DLD1 (cell line): Measurements from ENCODE around the gene TCHH.
"Not testable (repeated sequence)": the region's sequence is repeated elsewhere in the genome, so short reads cannot be mapped to it uniquely, and the experiment has no call there.

Experiments used
- in situ Hi-C: cut with HindIII; loops from 2 replicates; pipeline ENCODE4 v1.10.0; 2017; ENCODE audit warnings: low sequenced_read_pairs

TCHH gene

DNA sequence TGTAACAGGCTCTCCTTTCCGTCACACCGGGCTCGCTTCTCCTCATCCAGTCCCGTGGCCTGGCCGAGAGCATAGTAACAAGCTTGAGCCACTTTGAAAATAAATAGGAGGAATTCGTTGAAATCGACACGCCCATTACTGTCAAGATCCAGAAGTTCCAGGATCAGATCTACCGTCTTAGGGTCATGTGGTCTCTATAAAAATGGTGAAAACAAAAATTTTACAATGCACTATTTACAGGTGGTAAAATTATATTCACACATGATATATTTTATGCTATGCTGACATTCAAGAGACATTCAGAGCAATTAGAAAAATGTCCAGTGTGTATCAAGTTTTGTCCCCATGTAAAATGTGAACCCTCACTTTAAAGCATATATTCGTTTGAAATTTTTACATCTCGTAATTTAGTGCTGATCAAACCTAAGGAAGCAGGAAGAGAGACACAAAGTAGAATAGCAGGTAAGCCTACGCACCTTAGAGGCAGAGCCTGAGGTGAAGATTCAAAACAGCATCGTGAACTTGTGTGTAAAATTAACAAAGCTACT, 2.3 kb downstream of the TCHH start:
- in situ Hi-C loops, result no loop called here

DNA sequence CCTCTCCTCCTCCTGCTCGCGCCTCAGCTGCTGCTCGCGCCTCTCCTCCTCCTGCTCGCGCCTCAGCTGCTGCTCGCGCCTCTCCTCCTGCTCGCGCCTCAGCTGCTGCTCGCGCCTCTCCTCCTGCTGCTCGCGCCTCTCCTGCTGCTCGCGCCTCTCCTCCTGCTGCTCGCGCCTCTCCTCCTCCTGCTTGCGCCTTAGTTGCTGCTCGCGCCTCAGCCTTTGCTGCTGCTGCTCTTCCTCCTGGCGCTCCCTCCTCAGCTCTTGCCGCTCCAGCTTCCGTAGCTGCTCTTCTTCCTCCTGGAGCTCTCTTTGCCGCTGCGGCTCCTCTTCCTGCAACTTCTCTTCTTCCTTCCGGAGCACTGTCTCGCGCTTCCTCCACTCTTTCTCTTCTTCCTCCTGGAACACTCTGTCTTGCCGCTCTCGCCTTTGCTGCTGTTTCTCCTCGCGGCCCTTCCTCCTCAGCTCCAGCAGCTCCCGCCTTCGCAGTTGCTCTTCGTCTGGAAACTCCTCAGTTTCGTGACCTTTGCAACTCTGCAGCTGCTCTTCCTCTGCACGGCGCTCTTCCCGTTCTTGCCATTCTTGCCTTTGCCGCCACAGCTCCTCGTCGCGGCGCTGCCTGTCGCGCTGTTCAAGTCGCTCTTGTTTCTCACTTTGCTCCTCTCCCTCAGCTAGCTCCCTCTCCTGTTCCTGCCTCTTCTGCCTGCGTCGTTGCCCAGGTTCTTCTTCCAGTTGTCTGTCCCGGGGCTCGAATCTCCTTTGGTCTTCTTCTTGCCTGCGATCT, 3.0 kb downstream of the TCHH start:
- in situ Hi-C loops, result no loop called here

DNA sequence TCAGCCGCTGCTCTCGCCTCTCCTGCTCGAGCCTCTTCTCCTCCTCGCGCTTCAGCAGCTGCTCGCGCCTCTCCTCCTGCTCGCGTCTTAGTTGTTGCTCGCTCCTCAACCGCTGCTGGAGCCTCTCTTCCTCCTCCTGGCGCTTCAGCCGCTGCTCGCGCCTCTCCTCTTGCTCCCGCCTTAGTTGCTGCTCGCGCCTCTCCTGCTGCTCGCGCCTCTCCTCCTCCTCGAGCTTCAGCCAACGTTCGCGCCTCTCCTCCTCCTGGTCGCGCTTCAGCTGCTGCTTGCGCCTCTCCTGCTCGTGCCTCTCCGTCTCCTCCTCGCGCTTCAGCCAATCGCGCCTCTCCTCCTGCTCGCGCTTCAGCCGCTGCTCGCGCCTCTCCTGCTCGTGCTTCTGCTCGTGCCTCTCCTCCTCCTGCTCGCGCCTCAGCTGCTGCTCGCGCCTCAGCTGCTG, 3.7 kb downstream of the TCHH start:
- in situ Hi-C loops, result no loop called here

DNA sequence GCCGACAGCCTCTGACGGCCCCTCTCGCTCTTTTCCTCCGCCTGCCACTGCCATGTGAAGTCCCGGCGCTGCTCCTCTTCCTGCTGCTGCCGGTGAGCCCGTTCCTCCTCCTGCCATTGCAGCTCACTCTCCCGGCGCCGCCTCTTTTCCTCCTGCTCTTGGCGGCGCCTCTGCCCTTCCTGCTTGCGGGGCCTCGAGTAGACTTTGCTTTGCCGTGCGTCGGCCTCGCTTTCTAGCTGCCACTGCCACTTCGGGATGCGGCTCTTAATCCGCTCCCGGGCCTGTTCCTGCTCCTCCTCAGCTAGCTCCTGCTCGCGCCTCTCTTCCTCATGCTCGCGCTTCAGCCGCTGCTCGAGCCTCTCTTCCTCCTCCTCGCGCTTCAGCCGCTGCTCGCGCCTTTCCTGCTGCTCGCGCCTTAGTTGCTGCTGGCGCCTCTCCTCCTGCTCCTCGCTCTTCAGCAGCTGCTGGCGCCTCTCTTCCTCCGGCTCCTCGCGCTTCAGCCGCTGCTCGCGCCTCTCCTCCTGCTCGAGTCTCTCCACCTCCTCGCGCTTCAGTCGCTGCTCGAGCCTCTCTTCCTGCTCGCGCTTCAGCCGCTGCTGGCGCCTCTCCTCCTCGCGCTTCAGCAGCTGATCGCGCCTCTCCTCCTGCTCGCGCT, 4.3 kb downstream of the TCHH start:
- in situ Hi-C loops, result no loop called here

DNA sequence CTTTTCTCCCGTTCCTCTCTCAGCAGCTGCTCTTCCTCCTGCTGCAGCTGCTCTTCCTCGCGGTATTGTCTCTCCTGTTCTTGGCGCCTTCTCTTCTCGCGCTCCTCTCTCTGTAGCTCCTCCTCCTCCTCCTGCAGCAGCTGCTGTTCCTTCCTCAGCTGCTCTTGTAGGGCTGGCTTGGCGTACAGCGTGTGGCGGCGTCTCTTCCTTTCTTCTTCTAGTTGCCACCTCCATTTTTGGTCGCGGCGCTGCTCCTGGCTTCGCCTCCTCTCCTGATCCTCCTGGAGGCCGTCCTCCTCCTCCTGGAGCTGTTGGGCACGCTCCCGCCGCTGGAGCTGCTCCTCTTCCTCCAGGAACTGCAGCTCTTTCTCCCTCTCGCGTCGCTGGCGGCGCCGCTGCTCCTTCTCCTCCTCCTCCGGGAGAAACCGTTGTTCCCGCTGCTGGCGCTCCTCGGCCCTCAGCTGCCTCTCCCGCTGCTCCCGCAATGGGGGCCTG, 4.8 kb downstream of the TCHH start:
- in situ Hi-C loops, result no loop called here

DNA sequence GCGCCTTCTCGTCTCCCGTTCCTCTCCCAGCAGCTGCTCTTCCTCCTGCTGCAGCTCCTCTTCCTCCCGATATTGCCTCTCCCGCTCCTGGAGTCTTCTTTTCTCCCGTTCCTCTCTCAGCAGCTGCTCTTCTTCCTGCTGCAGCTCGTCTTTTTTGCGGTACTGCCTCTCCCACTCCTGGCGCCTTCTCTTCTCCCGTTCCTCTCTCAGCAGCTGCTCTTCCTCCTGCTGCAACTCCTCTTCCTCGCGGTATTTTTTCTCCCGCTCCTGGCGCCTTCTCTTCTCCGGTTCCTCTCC, 5.3 kb downstream of the TCHH start:
- in situ Hi-C loops, result no loop called here

DNA sequence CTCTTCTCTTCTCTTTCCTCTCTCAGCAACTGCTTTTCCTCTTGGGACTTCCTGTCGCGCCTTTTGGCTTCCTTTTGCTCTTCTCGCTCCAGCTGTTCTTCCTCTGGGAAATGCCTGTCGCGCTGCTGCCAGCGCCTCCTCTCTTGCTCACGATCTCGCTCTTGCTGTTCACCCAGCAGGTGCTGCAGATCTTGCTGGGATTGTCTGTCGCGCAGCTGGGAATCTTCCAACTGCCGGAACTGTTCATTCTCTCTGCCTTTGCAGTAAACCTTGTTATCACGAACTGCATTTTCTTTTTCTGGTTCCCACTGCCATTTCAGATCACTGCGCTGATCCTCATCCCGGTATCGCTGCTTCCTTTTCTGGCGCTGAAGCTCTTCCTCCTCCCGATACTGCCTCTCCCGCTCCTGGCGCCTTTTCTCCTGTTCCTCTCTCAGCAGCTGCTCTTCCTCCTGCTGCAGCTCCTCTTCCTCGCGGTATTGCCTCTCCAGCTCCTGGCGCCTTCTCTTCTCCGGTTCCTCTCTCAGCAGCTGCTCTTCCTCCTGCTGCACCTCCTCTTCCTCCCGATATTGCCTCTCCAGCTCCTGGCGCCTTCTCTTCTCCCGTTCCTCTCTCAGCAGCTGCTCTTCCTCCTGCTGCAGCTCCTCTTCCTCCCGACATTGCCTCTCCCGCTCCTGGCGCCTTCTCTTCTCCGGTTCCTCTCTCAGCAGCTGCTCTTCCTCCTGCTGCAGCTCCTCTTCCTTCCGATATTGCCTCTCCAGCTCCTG, 5.8 kb downstream of the TCHH start:
- in situ Hi-C loops, result no loop called here

DNA sequence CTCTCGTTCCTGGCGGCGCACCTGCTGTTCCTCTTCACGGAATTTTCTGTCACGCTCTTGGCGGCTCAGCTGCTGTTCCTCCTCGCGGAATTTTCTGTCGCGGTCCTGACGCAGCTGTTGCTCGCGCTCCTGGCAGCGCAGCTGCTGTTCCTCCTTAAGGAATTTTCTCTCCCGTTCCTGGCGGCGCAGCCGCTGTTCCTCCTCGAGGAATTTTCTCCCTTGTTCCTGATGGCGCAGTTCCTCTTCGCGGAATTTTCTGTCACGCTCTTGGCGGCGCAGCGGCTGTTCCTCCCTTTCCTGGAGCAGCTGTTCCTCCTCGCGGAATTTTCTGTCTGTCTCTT, 6.4 kb downstream of the TCHH start:
- in situ Hi-C loops, result no loop called here

DNA sequence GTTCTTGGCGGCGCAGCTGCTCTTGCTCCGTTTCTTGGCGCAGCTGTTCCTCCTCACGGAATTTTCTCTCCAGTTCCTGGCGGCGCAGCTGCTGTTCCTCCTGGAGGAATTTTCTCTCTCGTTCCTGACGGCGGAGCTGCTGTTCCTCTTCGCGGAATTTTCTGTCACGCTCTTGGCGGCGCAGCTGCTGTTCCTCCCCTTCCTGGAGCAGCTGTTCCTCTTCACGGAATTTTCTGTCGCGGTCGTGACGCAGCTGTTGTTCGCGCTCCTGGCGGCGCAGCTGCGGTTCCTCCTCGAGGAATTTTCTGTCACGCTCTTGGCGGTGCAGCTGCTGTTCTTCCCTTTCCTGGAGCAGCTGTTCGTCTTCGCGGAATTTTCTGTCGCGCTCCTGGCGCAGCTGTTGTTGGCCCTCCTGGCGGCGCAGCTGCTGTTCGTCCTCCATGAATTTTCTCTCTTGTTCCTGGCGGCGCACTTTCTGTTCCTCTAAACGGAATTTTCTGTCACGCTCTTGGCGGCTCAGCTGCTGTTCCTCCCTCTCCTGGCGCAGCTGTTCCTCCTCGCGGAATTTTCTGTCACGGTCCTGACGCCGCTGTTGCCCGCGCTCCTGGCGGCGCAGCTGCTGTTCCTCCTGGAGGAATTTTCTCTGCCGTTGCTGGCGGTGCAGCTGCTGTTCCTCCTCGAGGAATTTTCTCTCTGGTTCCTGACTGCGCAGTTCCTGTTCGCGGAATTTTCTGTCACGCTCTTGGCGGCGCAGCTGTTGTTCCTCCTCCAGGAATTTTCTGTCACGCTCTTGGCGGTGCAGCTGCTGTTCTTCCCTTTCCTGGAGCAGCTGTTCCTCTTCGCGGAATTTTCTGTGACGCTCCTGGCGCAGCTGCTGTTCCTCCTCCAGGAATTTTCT, 7.0 kb downstream of the TCHH start:
- in situ Hi-C loops, result no loop called here

DNA sequence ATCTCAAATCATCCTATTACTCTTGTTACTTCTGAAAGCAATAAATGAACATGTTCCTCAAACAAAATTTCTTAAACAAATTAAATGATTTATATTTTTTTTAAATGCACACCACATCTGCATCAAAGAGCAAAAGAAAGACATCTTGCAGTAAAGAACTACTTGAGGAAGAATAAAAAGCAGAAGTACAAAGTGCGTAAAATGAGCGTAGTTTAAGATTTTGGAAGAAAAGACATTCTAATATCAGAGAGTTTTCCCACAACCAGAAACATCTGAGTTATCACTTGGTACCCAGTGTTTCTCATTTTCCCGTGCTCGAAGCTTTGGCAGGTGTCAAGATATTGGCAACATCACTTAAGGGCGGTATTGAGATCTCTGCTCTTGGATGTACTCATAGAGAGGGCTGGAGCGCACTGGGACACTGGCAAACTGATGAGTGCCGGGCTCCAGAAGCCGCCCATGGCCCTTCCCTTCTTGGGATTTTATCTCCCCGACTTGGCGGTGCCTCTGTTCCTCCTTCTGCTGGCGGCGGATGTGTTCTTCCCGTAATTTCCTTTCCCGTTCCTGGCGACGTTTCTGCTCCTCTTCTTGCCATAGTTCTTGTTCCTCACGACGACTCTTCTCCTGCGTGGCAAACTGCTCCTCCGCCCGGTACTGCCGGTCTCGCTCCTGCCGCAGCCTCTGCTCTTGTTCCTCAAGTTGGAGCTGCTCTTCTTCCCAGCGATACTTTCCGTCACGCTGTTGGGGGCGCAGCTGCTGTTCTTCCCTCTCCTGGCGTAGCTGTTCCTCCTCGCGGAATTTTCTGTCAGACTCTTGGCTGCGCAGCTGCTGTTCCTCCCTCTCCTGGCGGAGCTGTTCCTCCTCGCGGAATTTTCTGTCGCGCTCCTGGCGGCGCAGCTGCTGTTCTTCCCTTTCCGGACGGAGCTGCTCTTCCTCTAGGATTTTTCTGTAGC, 7.9 kb downstream of the TCHH start:
- in situ Hi-C loops, result no loop called here

DNA sequence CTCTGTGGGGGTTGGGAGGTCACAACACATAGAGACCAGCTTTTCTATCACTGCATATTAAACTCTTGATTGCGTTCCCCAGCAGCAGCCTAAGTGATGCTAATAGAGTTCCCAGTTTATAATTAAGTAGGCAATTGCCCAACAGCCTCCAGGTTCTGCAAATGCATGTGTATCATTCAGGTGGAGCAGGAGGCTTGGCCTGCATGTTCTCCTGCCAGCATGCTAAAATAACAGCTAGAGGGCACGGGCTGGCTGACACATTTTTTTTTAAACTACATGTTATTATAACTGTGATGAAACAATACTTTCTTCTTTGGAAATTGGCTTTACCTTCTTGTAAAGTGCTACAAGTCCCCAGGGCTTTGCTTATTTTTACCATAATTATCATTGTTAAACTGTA, 10.4 kb downstream of the TCHH start:
- in situ Hi-C loops, result no loop called here

DNA sequence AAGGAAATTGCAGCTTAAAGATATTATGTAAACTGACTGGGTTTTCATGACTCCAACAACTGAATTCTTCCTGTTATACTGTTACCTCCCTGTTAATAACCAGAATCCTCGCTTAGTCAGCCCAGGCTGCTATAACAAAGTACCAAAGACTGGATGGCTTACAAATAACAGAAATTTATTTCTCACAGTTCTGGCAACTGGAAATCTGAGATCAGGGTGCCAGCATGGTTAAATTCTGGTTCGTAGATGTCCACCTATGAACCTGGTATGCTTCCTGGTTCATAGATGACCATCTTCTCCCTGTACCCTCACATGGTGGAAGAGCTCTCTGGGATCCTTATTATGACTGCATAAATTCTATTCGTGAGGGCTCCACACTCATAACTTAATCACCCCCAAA, 18.3 kb downstream of the TCHH start:
- in situ Hi-C loops, result no loop called here

DNA sequence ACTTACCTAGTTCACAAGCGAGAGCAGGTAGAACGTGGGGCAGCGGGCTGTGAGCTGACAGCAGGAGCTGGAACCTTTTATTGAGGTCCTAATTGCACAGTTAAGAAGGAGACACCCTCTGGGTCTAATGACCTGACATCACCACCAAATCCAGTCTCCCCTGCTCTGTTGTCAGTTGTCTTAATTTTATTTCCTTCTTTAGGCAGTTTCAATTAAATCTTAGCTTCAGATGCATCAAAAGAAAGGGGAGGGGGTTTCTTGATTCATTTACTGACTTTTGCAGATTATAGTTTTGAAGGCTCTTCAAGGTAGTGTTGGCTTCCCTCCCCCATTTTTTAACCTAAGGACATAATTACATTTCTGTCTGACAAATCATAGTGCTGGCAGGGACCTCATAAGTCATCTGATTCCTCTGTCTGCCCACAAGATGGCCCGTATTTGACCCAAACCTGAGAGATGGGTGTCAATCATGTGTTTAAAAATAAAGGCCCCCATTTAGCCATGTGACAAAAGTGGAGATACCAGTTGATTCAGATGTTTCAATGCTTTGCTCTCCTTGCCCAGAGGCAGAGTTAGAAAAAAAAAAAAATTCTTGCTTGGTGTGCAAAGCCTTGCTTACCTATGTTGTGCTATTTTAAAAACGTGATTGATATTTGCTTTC, 26.1 kb downstream of the TCHH start, which contains the start of gene TCHHL1:
Gene TCHHL1, minus strand, starts transcription at position 51 of the 661 bp plus-strand sequence. CDS start 921 bp downstream, outside the sequence.
- in situ Hi-C loops, result no loop called here

DNA sequence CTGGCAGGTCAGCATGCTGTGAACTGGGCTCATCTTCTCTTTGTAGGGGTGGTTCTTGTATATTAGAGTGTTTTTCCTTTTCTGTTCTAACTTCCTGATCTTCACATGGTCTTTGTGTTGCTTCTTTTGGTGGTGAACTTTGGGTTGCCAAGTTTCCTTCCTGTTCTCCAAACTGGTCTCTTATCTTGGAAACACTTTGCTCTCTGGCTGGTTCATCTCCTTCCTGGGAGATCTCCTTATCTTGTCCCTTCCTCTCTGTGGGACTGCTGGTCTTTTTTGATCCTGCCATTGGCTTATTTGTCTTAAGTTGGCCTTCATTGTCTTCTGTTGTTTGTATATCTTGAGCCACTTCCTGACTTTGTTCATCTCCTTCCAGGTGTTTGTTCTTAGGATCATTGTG, 28.5 kb downstream of the TCHH start:
- in situ Hi-C loops, result no loop called here

DNA sequence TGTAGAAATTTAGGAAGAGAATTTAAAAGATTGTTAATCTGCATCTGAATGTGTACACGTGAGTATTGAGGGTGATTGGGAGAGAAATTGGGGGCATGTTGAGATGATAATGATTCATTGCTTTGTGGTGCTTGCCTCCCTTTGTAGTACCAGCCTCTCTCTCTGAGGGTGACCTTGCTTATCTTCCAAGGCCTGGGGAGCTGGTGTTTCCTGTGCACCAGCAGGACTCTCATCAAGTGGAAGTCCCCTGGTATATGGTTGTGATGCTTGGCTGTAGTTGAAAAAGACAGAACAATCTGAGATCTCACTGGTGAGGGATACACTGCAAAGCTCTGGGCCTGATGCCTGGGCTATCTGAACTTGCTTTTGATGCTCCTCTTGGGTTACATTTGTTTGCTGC, 30.4 kb downstream of the TCHH start:
- in situ Hi-C loops, result no loop called here

DNA sequence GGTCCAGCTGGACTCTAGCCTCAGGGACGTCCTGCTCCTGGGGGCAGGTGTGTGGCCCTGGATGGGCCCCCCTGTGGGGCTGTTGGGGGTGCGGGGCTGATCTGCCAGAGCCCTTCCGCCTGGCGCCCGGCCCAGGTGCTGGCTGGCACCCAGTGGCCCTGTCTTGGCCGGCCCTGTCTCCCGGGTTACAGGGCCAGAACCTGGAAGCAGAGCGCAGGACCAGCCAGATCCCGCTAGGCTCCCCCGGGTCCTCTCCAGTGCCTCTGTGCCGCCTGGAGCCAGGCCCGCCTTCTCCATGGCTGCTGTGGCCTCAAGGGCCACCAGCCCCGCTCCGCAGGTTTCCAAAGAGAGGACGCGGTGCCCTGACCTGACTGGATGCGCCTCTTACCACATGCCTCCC, 34.2 kb downstream of the TCHH start:
- in situ Hi-C loops, result not testable (repeated sequence)

DNA sequence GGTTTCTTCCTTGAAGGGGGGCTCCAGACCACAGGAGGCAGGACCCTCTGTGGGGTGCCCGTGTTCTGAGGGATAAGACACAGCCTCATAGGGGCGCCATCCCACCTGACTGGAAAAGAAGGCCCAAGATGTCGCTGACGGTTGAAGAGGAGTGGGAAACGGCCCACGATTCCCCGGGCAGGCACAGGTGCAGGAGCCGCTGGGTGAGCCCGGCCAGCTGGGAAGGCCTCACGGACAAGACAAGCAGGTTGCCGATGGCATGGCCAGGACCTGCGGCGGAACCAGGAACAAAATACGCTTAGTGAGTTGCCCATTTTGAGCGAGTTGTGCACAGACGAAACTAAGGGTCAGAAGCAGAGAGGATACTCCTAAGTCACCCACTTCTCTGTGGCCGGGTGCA, 34.8 kb downstream of the TCHH start:
- in situ Hi-C loops, result not testable (repeated sequence)

DNA sequence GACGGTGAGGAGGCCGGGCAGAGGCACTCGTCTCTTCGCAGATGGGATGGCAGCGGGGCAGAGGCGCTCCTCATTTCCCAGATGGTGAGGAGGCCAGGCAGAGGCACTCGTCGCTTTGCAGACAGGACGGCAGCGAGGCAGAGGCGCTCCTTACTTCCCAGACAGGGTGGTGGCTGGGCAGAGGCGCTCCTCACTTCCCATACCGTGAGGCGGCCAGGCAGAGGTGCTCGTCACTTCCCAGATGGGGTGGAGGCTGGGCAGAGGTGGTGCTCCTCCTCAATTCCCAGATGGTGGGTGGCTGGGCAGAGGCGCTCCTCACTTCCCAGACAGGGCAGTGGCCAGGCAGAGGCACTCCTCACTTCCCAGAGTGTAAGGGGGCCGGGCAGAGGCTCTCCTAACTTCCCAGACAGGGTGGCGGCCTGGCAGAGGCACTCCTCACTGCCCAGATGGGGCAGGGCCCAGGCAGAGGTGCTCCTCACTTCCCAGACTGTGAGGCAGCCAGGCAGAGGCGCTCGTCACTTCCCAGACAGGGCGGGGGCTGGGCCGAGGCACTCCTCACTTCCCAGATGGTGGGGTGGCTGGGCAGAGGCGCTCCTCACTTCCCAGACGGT, 36.3 kb downstream of the TCHH start:
- in situ Hi-C loops, result no loop called here
